ENCODE data around the gene ST6GALNAC5.

The ST6GALNAC5 gene

DNA sequence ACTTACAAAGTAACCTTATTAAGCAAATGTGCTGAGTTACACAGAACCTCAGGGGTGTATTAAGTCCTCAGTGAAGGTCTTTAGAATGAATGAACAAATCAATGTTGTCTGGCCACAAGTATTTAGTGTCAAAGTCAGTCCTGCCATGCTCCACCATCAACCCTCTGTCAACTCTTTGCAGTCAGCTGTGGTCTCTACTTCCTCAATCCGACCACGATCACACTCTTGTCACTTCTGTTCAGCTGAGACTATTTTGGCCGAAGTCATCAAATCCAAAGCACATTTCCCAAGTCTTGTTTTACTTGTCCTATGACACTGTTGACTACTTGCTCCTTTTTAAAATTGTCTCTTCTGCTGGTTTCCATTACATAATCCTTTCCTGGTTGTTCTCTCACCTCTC is 173.5 kb downstream of the ST6GALNAC5 start:
- TF ChIP-seq FOXP2 (optimal IDR thresholded peaks at IDR 0.05; ENCODE audit: borderline replicate concordance, extremely low read depth, extremely low read length, insufficient read depth), result no peak
- TF ChIP-seq REST (IDR thresholded peaks at IDR 0.05; ENCODE audit: insufficient read depth in 1 of 2, low read depth in 2 of 2, low read length in 2 of 2), result no peak
- TF ChIP-seq TAF1 (IDR thresholded peaks at IDR 0.05; ENCODE audit: borderline replicate concordance, insufficient read depth, low read length), result no peak
- TF ChIP-seq SIN3A (IDR thresholded peaks at IDR 0.05; ENCODE audit: borderline replicate concordance, insufficient read depth, low read length), result no peak
- TF ChIP-seq POLR2AphosphoS5 (IDR thresholded peaks at IDR 0.05; ENCODE audit: low read depth, low read length), result no peak

DNA sequence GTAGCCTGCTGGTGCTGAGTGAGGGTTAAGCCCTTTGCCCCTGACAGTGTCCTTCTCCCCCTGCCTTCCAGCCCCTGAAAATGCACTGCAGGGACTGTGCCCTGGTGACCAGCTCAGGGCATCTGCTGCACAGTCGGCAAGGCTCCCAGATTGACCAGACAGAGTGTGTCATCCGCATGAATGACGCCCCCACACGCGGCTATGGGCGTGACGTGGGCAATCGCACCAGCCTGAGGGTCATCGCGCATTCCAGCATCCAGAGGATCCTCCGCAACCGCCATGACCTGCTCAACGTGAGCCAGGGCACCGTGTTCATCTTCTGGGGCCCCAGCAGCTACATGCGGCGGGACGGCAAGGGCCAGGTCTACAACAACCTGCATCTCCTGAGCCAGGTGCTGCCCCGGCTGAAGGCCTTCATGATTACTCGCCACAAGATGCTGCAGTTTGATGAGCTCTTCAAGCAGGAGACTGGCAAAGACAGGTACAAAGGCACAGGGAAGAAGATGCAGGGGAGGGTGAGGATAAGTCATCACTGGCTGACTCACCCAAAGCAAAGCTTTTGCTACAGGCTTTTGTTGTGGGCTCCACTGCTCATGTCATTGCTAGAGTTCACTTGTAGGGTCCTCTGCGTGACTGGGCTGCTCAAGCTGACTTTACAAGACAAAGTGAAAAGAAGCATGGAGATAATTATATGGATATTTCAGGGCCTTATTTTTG is 177.0 kb downstream of the ST6GALNAC5 start:
- TF ChIP-seq REST (IDR thresholded peaks at IDR 0.05; ENCODE audit: insufficient read depth in 1 of 2, low read depth in 2 of 2, low read length in 2 of 2) (no peak), FOXP2 (optimal IDR thresholded peaks at IDR 0.05; ENCODE audit: borderline replicate concordance, extremely low read depth, extremely low read length, insufficient read depth) (no peak), SIN3A (IDR thresholded peaks at IDR 0.05; ENCODE audit: borderline replicate concordance, insufficient read depth, low read length) (no peak), POLR2AphosphoS5 (IDR thresholded peaks at IDR 0.05; ENCODE audit: low read depth, low read length) (no peak), TAF1 (IDR thresholded peaks at IDR 0.05; ENCODE audit: borderline replicate concordance, insufficient read depth, low read length) (no peak)

GRCh38 chr1:77047575-77047974 is 180.3 kb downstream of the ST6GALNAC5 start:
- TF ChIP-seq POLR2AphosphoS5 (IDR thresholded peaks at IDR 0.05; ENCODE audit: low read depth, low read length), result no peak
- no peak for TF ChIP-seq REST (IDR thresholded peaks at IDR 0.05; ENCODE audit: insufficient read depth in 1 of 2, low read depth in 2 of 2, low read length in 2 of 2)
- TF ChIP-seq FOXP2 (optimal IDR thresholded peaks at IDR 0.05; ENCODE audit: borderline replicate concordance, extremely low read depth, extremely low read length, insufficient read depth), result no peak
- no peak for TF ChIP-seq SIN3A (IDR thresholded peaks at IDR 0.05; ENCODE audit: borderline replicate concordance, insufficient read depth, low read length)
- TF ChIP-seq TAF1 (IDR thresholded peaks at IDR 0.05; ENCODE audit: borderline replicate concordance, insufficient read depth, low read length), result no peak

- no peak for TF ChIP-seq POLR2AphosphoS5 (IDR thresholded peaks at IDR 0.05; ENCODE audit: low read depth, low read length)
- no peak for TF ChIP-seq SIN3A (IDR thresholded peaks at IDR 0.05; ENCODE audit: borderline replicate concordance, insufficient read depth, low read length)
- no peak for TF ChIP-seq REST (IDR thresholded peaks at IDR 0.05; ENCODE audit: insufficient read depth in 1 of 2, low read depth in 2 of 2, low read length in 2 of 2)
Measured at GRCh38 chr1:77047978-77048614, 180.8 kb downstream of the ST6GALNAC5 start.
